H1 (cell line): Measurements from ENCODE around the gene EDEM1. TPM values are rescaled to one million over a fixed set of nuclear protein-coding genes. Genes with fewer than 3 reads are reported as not detected.

Experiments used
- CTCF ChIA-PET: fragments of 300-600 bp; sonication (Branson Sonifier 250); formaldehyde crosslinking; loops from one replicate; lab custom pipeline; 2021; ENCODE audit not compliant: partially characterized antibody; lab: Charles Lee
- POLR2A ChIA-PET: fragments of 300-600 bp; sonication (Branson Sonifier 250); formaldehyde crosslinking; loops from one replicate; lab custom pipeline; 2021; ENCODE audit warnings: inconsistent platforms; ENCODE audit not compliant: partially characterized antibody; lab: Charles Lee
- DNase-seq, 2 experiments: peaks; one replicate each; pipeline versions ENCODE4 v3.0.0 to v3.0.0-alpha.2; 2010 to 2022; ENCODE audit warnings: low spot score in 2 of 2, low read depth in 1 of 2, mixed read lengths in 1 of 2
- FAIRE-seq: peaks from 2 replicates; lab custom pipeline; 2011; peaks lifted over from hg19 to GRCh38; lab: Jason Lieb, UNC
- H2AFZ ChIP-seq: 2 replicates; pipeline ENCODE4 v1.8.1; 2012; ENCODE audit warnings: low read length, inconsistent platforms
- H2AK5ac ChIP-seq: 2 replicates; pipeline ENCODE4 v1.6.1; 2013; ENCODE audit warnings: low read depth, low read length
- H2BK120ac ChIP-seq: replicated peaks from 2 replicates; pipeline ENCODE3; 2013; ENCODE audit warnings: low read depth, low read length, inconsistent platforms
- H2BK12ac ChIP-seq: 2 replicates; pipeline ENCODE4 v1.6.1; 2013; ENCODE audit warnings: low read depth, low read length
- H2BK15ac ChIP-seq: 2 replicates; pipeline ENCODE4 v1.6.1; 2013; ENCODE audit warnings: low read length
- H2BK20ac ChIP-seq: 2 replicates; pipeline ENCODE4 v1.6.1; 2013; ENCODE audit warnings: low read length
- H2BK5ac ChIP-seq: 2 replicates; pipeline ENCODE4 v1.6.1; 2013; ENCODE audit warnings: low read depth, low read length
- H3K14ac ChIP-seq: 2 replicates; pipeline ENCODE4 v1.6.1; 2013; ENCODE audit warnings: inconsistent platforms; ENCODE audit not compliant: insufficient read length
- H3K18ac ChIP-seq: 2 replicates; pipeline ENCODE4 v1.6.1; 2013; ENCODE audit warnings: low read length; ENCODE audit errors: extremely low read depth
- H3K23ac ChIP-seq: 2 replicates; pipeline ENCODE4 v1.6.1; 2013; ENCODE audit warnings: inconsistent platforms; ENCODE audit not compliant: insufficient read length
- H3K23me2 ChIP-seq: 2 replicates; pipeline ENCODE4 v1.6.1; 2013; ENCODE audit warnings: low read depth, low read length
- H3K27ac ChIP-seq: 2 replicates; pipeline ENCODE4 v1.6.1; 2011; ENCODE audit warnings: low read depth, low read length, inconsistent platforms
- H3K27me3 ChIP-seq, 4 experiments: replicated peaks in 1 of 4; 1 replicate in 1 of 4; 2 replicates in 3 of 4; pipeline versions ENCODE4 v1.6.1 to v1.8.1; 2011 to 2013; ENCODE audit warnings: low read length in 3 of 4, mild to moderate bottlenecking in 3 of 4, inconsistent platforms in 2 of 4, mixed read lengths in 2 of 4, moderate library complexity in 1 of 4; ENCODE audit not compliant: control insufficient read depth in 3 of 4, insufficient read depth in 3 of 4; ENCODE audit errors: extremely low read depth in 1 of 4
- H3K36me3 ChIP-seq, 4 experiments: 2 replicates each; pipeline versions ENCODE4 v1.6.1 to v1.8.1; 2011 to 2013; ENCODE audit warnings: mild to moderate bottlenecking in 4 of 4, low read length in 3 of 4, moderate library complexity in 2 of 4, control low read depth in 1 of 4, inconsistent platforms in 1 of 4; ENCODE audit not compliant: insufficient read depth in 4 of 4, control insufficient read depth in 2 of 4
- H3K4ac ChIP-seq: replicated peaks from 2 replicates; pipeline ENCODE3; 2013; ENCODE audit warnings: low read length, low read depth, mixed read lengths, inconsistent platforms; ENCODE audit not compliant: insufficient read length
- H3K4me1 ChIP-seq, 4 experiments: replicated peaks in 1 of 4; 1 replicate in 1 of 4; 2 replicates in 3 of 4; pipeline versions ENCODE4 v1.6.1 to v1.8.1; 2011 to 2013; ENCODE audit warnings: low read length in 3 of 4, inconsistent platforms in 2 of 4, mixed read lengths in 1 of 4; ENCODE audit not compliant: insufficient read depth in 4 of 4, control insufficient read depth in 3 of 4
- H3K4me2 ChIP-seq, 2 experiments: 2 replicates each; pipeline versions ENCODE4 v1.6.1 to v1.8.1; 2011 to 2013; ENCODE audit warnings: low read depth in 2 of 2, low read length in 2 of 2, control low read depth in 1 of 2, inconsistent platforms in 1 of 2, mild to moderate bottlenecking in 1 of 2; ENCODE audit not compliant: insufficient read depth in 1 of 2
- H3K4me3 ChIP-seq, 4 experiments: fragments of 200-600, 300-600 bp in 1 of 4; sonication (generic), shearing (Covaris generic), sonication (Bioruptor Twin) in 1 of 4; 2 replicates each; pipeline versions ENCODE4 v1.5.1 to v1.8.1; 2011 to 2016; ENCODE audit warnings: low read length in 4 of 4, low read depth in 3 of 4, control low read depth in 2 of 4, inconsistent platforms in 2 of 4, mild to moderate bottlenecking in 2 of 4, mixed read lengths in 1 of 4, moderate library complexity in 1 of 4; ENCODE audit not compliant: insufficient read depth in 2 of 4; ENCODE audit errors: extremely low read depth in 1 of 4
- H3K56ac ChIP-seq: replicated peaks from 2 replicates; pipeline ENCODE3; 2013; ENCODE audit warnings: low read depth, mild to moderate bottlenecking, mixed read lengths, low read length, inconsistent platforms; ENCODE audit not compliant: insufficient read length
- H3K79me1 ChIP-seq: 2 replicates; pipeline ENCODE4 v1.6.1; 2013; ENCODE audit warnings: low read depth, low read length, control low read depth
- H3K79me2 ChIP-seq, 2 experiments: 2 replicates each; pipeline versions ENCODE4 v1.6.1 to v1.8.1; 2012 to 2013; ENCODE audit warnings: low read length in 2 of 2, mild to moderate bottlenecking in 2 of 2, inconsistent platforms in 1 of 2; ENCODE audit not compliant: insufficient read depth in 2 of 2, control insufficient read depth in 1 of 2
- H3K9ac ChIP-seq, 4 experiments: replicated peaks in 1 of 4; 1 replicate in 1 of 4; 2 replicates in 3 of 4; pipeline versions ENCODE4 v1.6.1 to v1.8.1; 2011 to 2013; ENCODE audit warnings: low read depth in 3 of 4, low read length in 3 of 4, control low read depth in 2 of 4, mild to moderate bottlenecking in 2 of 4, moderate library complexity in 2 of 4, inconsistent platforms in 1 of 4; ENCODE audit errors: extremely low read depth in 1 of 4
- H3K9me3 ChIP-seq, 2 experiments: 2 replicates each; pipeline versions ENCODE4 v1.6.1 to v1.8.1; 2012 to 2013; ENCODE audit warnings: mild to moderate bottlenecking in 2 of 2, moderate library complexity in 2 of 2, control low read depth in 1 of 2, inconsistent platforms in 1 of 2, low read depth in 1 of 2, low read length in 1 of 2, mixed read lengths in 1 of 2; ENCODE audit not compliant: insufficient read depth in 2 of 2
- H4K20me1 ChIP-seq, 2 experiments: replicated peaks in 1 of 2; 2 replicates each; pipeline versions ENCODE3 to v1.8.1; 2011 to 2013; ENCODE audit warnings: inconsistent platforms in 2 of 2, low read length in 2 of 2, mild to moderate bottlenecking in 1 of 2; ENCODE audit not compliant: insufficient read depth in 2 of 2, control insufficient read depth in 1 of 2
- H4K5ac ChIP-seq: 2 replicates; pipeline ENCODE4 v1.6.1; 2013; ENCODE audit warnings: low read length, low read depth, mixed read lengths, inconsistent platforms; ENCODE audit not compliant: insufficient read length
- H4K8ac ChIP-seq: 2 replicates; pipeline ENCODE4 v1.8.0; 2013; ENCODE audit warnings: mild to moderate bottlenecking, moderate library complexity, low read length, inconsistent platforms; ENCODE audit not compliant: insufficient read depth; ENCODE audit errors: extremely low read depth
- H4K91ac ChIP-seq: replicated peaks from 2 replicates; pipeline ENCODE3; 2013; ENCODE audit warnings: low read length, mixed read lengths, inconsistent platforms; ENCODE audit not compliant: insufficient read length
- ASH2L ChIP-seq: fragments of 200-600, 300-600 bp; sonication (generic); IDR thresholded peaks from one replicate; pipeline ENCODE4 v1.7.1; 2017; ENCODE audit warnings: low read length
- BRCA1 ChIP-seq: IDR thresholded peaks from 2 replicates; pipeline ENCODE4 v1.6.1; 2012; ENCODE audit warnings: low read depth, low read length, improper control_type of control experiment
- CHD1 ChIP-seq: IDR thresholded peaks from 2 replicates; pipeline ENCODE4 v1.6.1; 2012; ENCODE audit warnings: low read depth, low read length, improper control_type of control experiment
- CHD2 ChIP-seq: IDR thresholded peaks from 2 replicates; pipeline ENCODE4 v1.6.1; 2012; ENCODE audit warnings: low read length, improper control_type of control experiment
- EZH2 ChIP-seq: fragments of 200-600 bp; sonication (generic); IDR thresholded peaks from 2 replicates; pipeline ENCODE4 v1.7.1; 2012; ENCODE audit warnings: low read depth, mild to moderate bottlenecking, moderate library complexity, low read length, inconsistent platforms; ENCODE audit not compliant: severe bottlenecking
- HDAC6 ChIP-seq: IDR thresholded peaks from one replicate; pipeline ENCODE4 v1.7.1; 2012; ENCODE audit warnings: low read depth, mild to moderate bottlenecking, inconsistent platforms, low read length, moderate library complexity
- KDM1A ChIP-seq: fragments of 200-600, 300-600 bp; sonication (generic); IDR thresholded peaks from 2 replicates; pipeline ENCODE4 v1.7.1; 2016; ENCODE audit warnings: mild to moderate bottlenecking, low read length, borderline replicate concordance
- KDM4A ChIP-seq: IDR thresholded peaks from one replicate; pipeline ENCODE4 v1.7.1; 2012; ENCODE audit warnings: low read depth, mild to moderate bottlenecking, moderate library complexity, low read length, inconsistent platforms; ENCODE audit not compliant: severe bottlenecking
- NANOG ChIP-seq: IDR thresholded peaks from 2 replicates; pipeline ENCODE4 v1.6.1; 2011; ENCODE audit warnings: low read length, low read depth, mild to moderate bottlenecking, inconsistent platforms; ENCODE audit not compliant: insufficient read depth, poor library complexity, severe bottlenecking
- PHF8 ChIP-seq: fragments of 200-600 bp; sonication (generic); conservative IDR thresholded peaks from 2 replicates; pipeline ENCODE4 v1.7.1; 2012; ENCODE audit warnings: low read depth, mild to moderate bottlenecking, inconsistent platforms, low read length, moderate library complexity
- RNF2 ChIP-seq: fragments of 200-900, 300-1000 bp; sonication (generic); IDR thresholded peaks from 2 replicates; pipeline ENCODE4 v1.7.1; 2016; ENCODE audit warnings: borderline replicate concordance, low read depth, mild to moderate bottlenecking, antibody characterized with exemption, low read length; ENCODE audit not compliant: poor library complexity, severe bottlenecking; ENCODE audit errors: missing control alignments
- RXRA ChIP-seq: IDR thresholded peaks from 2 replicates; pipeline ENCODE4 v1.6.1; 2011; ENCODE audit warnings: low read depth, mild to moderate bottlenecking, low read length, moderate library complexity; ENCODE audit not compliant: insufficient read depth
- SIRT6 ChIP-seq: IDR thresholded peaks from one replicate; pipeline ENCODE4 v1.7.1; 2012; ENCODE audit warnings: low read length, inconsistent platforms
- SIX5 ChIP-seq: IDR thresholded peaks from 2 replicates; pipeline ENCODE4 v1.6.1; 2011; ENCODE audit warnings: mild to moderate bottlenecking, low read depth, low read length
- polyA plus RNA-seq, 7 experiments: library from polyadenylated mRNA; depleted of rRNA in 3 of 7; stranded (reverse) in 5 of 7; unstranded in 2 of 7; fragments of >200 nt in 5 of 7; fragments of 200-250 nt in 2 of 7; gene quantifications; 1 replicate in 5 of 7; 2 replicates in 1 of 7; 4 replicates in 1 of 7; pipeline versions ENCODE4 v1.2.1 to v1.2.3, GENCODE V29; 2011 to 2013; ENCODE audit warnings: missing spikeins in 2 of 7, mixed read lengths in 2 of 7
- total RNA-seq: library from RNA; stranded (reverse); fragmentation: NEBNext Ultra II Directional; extraction: Animal tissue kit (Norgen Biotek cat#: 25700); gene quantifications from 2 replicates; pipeline ENCODE4 v1.2.1, GENCODE V29; 2021

Gene EDEM1
- total and polyA plus RNA-seq, 2 of the 8 experiments (the other 6 are each of a cell fraction or from before 2014, with no cell fraction given), result 4.8 to 16.4 TPM

DNA sequence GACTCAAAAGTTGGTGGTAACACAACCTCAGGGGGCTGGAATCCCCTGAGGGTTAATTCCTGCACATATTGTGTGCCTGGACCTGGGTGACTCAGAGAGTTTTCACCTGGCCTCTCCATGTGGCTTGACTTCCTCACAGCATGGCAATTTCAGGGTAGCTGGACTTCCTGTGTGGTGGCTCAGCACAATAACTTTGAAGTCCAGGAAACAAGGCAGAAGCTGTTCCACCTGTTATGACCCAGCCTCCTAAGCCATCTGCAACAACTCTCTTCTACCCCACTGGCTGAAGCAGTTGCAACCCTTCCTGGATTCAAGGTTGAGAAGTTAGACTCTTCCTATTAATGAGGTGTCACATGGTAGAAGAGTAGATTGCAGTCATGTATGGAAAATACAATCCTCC is 58.4 kb downstream of the EDEM1 start:
- no peak overlapping the region for H2AFZ ChIP-seq
- no peak overlapping the region for H3K4me2 ChIP-seq
- ChIA-PET CTCF (interaction anchor here (0.6 to 2.2 kb wide), 6 partner anchors 11 to 97 kb away, joined by 3 to 6 read pairs (median 4); no protein-coding TSS in a partner anchor), POLR2A (no interaction called here)
- no peak overlapping the region for H3K4ac ChIP-seq
- H3K23me2 ChIP-seq, result peaks cover 2% of the 10 kb centered on the region; the same call in 1 of the 2 replicates
- H3K9ac ChIP-seq, result no peak overlapping the region
- H3K36me3 ChIP-seq, result no peaks in the 10 kb centered on the region
- H3K4me3 ChIP-seq, result no peak overlapping the region
- no peak overlapping the region for H2AK5ac ChIP-seq
- no peak overlapping the region for H3K27ac ChIP-seq
- H3K56ac ChIP-seq, result no peak overlapping the region
- no peaks in the 10 kb centered on the region for H4K20me1 ChIP-seq
- FAIRE-seq (no peak), DNase-seq (no peak)
- H3K79me1 ChIP-seq, result no peaks in the 10 kb centered on the region
- H3K14ac ChIP-seq, result no peak overlapping the region
- H3K9me3 ChIP-seq, result peaks cover 3 to 10% of the 10 kb centered on the region in 2 experiments; a peak in 1 of 4 replicates
- H3K23ac ChIP-seq, result no peak overlapping the region
- no peak overlapping the region for H4K5ac ChIP-seq
- no peak overlapping the region for H2BK120ac ChIP-seq
- H2BK5ac ChIP-seq, result no peak overlapping the region
- no peaks in the 10 kb centered on the region for H3K79me2 ChIP-seq
- no peaks in the 10 kb centered on the region for H3K4me1 ChIP-seq
- no peak overlapping the region for H4K91ac ChIP-seq
- no peak overlapping the region for H2BK15ac ChIP-seq
- no peaks in the 10 kb centered on the region for H3K27me3 ChIP-seq
- no peak overlapping the region for H3K18ac ChIP-seq
- H2BK20ac ChIP-seq, result no peak overlapping the region
- no peak overlapping the region for H4K8ac ChIP-seq
- H2BK12ac ChIP-seq, result no peak overlapping the region
- TF ChIP-seq CHD1 (no peak), KDM1A (no peak), SIRT6 (no peak), RXRA (no peak), BRCA1 (no peak), EZH2 (no peak), HDAC6 (no peak), KDM4A (no peak), ASH2L (no peak), NANOG (no peak), PHF8 (no peak), SIX5 (no peak), RNF2 (no peak), CHD2 (no peak)
